NB4 (cell line): ENCODE data around the gene SLK.

Experiments used
- DNase-seq: peaks from one replicate; pipeline ENCODE4 v3.0.0; 2010; ENCODE audit warnings: low read depth
- H3K4me3 ChIP-seq: one replicate; pipeline ENCODE4 v1.5.1; 2011; ENCODE audit warnings: mild to moderate bottlenecking, low read depth, low read length, moderate library complexity
- MYC ChIP-seq: IDR thresholded peaks from 2 replicates; pipeline ENCODE4 v1.6.1; 2011; ENCODE audit warnings: low read depth, low read length
- POLR2A ChIP-seq: IDR thresholded peaks from 2 replicates; pipeline ENCODE4 v1.6.1; 2011; ENCODE audit warnings: mild to moderate bottlenecking; ENCODE audit not compliant: insufficient read length; ENCODE audit errors: extremely low read depth
- TF ChIP-seq, protein P1 (sequence below): IDR thresholded peaks from 2 replicates; pipeline ENCODE4 v1.6.1; 2011; ENCODE audit warnings: low read depth, low read length
- TF ChIP-seq, protein P2 (sequence below): IDR thresholded peaks from one replicate; pipeline ENCODE4 v1.5.1; 2012; ENCODE audit warnings: low read depth, low read length

The SLK gene

DNA sequence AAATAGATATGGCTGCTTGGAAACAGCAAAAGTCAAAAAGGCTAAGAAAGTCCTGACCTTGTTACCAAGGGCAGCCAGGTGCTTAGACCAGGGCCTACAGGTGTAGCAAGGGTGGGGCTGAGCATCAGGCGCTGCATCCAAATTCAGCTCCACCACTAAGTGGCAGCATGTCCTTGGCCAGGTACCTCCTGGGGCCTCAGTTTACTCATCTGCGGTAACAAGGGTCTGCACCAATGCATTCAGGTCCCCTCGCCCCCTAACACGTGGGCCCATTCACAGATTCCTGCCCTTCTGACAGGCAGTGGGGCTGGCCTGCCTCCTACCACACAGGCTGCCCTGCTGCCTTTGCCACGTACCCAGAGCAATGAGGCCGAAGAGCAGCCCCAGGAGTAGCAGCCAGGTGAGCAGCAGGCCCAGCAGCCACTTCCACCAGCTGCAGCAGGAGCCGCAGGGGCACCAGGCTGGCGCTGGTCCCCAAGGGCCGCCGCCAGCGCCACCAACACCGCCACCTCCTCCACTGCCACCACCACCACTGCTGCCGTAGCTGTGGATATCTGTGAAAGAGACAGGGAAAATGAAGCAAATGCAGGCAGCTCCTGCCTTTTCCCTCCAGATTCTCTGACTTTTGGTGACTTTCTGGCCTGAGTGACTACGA lies 89.8 kb downstream of the SLK start:
- no peak overlapping the region for H3K4me3 ChIP-seq
- TF ChIP-seq, protein P1, sequence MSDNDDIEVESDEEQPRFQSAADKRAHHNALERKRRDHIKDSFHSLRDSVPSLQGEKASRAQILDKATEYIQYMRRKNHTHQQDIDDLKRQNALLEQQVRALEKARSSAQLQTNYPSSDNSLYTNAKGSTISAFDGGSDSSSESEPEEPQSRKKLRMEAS = no peak
- TF ChIP-seq POLR2A (no peak), MYC (no peak)
- TF ChIP-seq, protein P2, sequence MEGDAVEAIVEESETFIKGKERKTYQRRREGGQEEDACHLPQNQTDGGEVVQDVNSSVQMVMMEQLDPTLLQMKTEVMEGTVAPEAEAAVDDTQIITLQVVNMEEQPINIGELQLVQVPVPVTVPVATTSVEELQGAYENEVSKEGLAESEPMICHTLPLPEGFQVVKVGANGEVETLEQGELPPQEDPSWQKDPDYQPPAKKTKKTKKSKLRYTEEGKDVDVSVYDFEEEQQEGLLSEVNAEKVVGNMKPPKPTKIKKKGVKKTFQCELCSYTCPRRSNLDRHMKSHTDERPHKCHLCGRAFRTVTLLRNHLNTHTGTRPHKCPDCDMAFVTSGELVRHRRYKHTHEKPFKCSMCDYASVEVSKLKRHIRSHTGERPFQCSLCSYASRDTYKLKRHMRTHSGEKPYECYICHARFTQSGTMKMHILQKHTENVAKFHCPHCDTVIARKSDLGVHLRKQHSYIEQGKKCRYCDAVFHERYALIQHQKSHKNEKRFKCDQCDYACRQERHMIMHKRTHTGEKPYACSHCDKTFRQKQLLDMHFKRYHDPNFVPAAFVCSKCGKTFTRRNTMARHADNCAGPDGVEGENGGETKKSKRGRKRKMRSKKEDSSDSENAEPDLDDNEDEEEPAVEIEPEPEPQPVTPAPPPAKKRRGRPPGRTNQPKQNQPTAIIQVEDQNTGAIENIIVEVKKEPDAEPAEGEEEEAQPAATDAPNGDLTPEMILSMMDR = no peak
- no peak for DNase-seq

DNA sequence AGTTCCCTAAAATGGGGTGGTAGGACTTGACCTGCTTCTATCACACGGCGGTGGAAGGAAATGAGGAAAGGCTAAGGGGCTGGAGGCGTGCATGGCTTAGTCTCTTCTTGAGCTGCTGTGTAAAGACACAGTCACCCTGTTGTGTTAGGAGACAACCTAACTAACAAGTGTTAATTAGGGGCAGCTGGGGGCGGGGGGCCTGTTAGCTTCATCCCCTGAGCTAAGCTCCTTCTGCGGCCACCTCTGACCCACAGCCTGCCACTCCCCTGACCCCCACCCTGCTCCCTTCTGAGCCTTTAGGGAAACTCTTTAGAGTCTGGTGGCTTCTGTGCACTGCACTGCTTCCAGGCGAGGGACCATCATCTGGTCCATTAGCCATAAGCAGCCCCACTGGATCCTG lies 90.8 kb downstream of the SLK start:
- TF ChIP-seq POLR2A = no peak
- TF ChIP-seq, protein P2 = no peak
- DNase-seq = no peak
- H3K4me3 ChIP-seq = no peak overlapping the region

DNA sequence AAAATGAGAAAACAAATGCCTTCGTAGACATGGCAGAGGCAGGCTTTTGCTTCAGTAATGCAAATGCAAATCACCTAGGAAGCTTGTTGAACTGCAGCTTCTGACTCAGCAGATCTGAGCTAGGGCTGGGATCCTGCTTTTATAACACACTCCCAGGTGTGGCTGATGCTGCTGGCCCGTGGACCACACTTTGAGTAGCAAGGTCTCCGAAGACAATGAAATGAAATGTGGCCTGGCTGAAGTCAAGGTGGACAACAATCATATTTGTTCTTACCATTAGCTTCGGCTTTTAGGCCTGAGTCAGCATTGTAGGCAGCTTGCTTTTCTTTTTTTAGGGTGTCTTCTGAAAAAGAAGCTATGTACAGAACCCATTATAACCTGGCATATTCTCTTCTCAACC lies 92.4 kb downstream of the SLK start:
- TF ChIP-seq, protein P1 = no peak
- TF ChIP-seq, protein P2 = no peak
- no peak for TF ChIP-seq POLR2A
- no peak for TF ChIP-seq MYC
- no peak overlapping the region for H3K4me3 ChIP-seq
- DNase-seq = no peak

DNA sequence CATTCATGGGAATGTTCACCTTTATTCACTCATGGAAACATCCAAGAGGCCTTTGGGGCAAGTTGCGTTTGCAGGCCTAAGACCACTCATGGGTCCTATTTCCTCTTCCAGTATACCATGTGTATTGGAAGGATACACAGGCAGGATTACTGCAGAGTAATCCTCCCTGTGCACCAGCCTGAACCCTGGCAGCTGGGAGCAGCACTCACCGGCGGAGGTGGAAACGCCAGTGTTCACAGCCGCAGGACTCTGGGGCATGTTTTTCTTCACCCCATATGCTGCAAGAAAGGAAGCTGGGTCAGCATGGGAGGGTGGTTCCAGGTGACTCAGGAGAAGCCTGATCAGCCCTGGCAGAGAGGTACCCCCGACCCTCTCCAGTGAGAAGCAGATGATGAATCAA lies 94.3 kb downstream of the SLK start:
- no peak overlapping the region for H3K4me3 ChIP-seq
- no peak for TF ChIP-seq MYC
- TF ChIP-seq, protein P1 = no peak
- TF ChIP-seq, protein P2 = no peak
- no peak for TF ChIP-seq POLR2A
- no peak for DNase-seq

DNA sequence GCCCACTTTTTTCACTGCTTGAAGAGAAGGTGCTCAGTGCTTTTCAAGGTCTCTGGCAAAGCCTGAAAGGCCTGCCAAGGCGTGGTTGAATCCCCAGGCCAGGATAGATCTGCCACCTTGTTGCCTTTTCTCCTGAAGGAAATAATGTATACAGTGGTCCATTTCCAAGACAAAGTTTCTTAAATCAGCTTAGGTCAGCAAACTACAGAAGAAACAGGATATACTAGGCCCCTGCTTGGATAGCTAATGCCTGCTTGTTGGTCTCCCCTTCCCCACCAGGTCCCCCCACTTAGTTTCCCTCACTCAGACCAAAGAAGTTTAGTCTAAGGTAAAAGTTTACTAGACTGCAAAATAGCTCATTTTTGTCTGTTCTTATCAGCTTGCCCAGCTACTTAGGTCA lies 98.8 kb downstream of the SLK start:
- H3K4me3 ChIP-seq = no peak overlapping the region
- TF ChIP-seq, protein P1 = no peak
- TF ChIP-seq MYC (no peak), POLR2A (no peak)
- TF ChIP-seq, protein P2 = no peak
- no peak for DNase-seq

DNA sequence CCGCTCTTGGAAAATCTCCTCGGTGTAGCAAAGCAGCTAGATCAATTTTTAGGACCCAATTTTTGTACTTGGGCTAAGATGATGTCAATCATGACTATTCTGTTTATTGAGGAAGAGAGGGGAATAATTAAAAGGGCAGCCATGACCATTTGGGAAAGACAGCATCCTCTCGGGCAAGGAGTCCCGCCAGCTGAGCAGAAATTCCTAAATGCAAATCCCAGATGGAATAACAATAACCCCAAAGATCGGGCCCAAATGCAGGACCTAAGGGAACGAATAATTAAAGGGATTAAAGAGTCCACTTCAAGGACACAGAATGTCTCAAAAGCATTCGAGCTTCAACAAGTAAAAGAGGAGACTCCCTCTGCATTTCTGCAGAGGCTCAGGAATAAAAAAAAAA lies 100.0 kb downstream of the SLK start:
- H3K4me3 ChIP-seq = no peak overlapping the region
- TF ChIP-seq, protein P2 = no peak
- no peak for TF ChIP-seq POLR2A
- no peak for TF ChIP-seq MYC
- TF ChIP-seq, protein P1 = no peak
- no peak for DNase-seq
